GM19468 (cell line): ENCODE results near the gene INPP5J.
A peak's percentile ranks its signal among the peaks of the same experiment; 100 is the strongest.
"Not testable (repeated sequence)": the region's sequence is repeated elsewhere in the genome, so short reads cannot be mapped to it uniquely, and the experiment has no call there.

ENCODE experiments used
- ATAC-seq: cut with Tn5 transposase; IDR thresholded peaks from one replicate; pipeline ENCODE4 v1.9.1; 2021; ENCODE audit warnings: mild to moderate bottlenecking, moderate library complexity, moderate number of reproducible peaks; ENCODE audit not compliant: unreplicated experiment; ENCODE audit errors: extremely low read depth

INPP5J gene

GRCh38 chr22:31100762-31101525 is 21.8 kb upstream of the INPP5J start:
- ATAC-seq, result no peak

- ATAC-seq, result no peak
Observed at GRCh38 chr22:31102441-31103081, 20.2 kb upstream of the INPP5J start.

- ATAC-seq, result no peak
Observed at GRCh38 chr22:31103111-31103510, 19.7 kb upstream of the INPP5J start.

GRCh38 chr22:31103899-31104694 is 18.7 kb upstream of the INPP5J start:
- ATAC-seq, result no peak

GRCh38 chr22:31104869-31105268 is 17.9 kb upstream of the INPP5J start:
- ATAC-seq, result no peak

- ATAC-seq, result no peak
Observed at GRCh38 chr22:31105282-31105929, 17.4 kb upstream of the INPP5J start.

- ATAC-seq, result no peak
Observed at GRCh38 chr22:31106001-31106571, 16.7 kb upstream of the INPP5J start.

GRCh38 chr22:31106731-31107177 is 16.0 kb upstream of the INPP5J start:
- ATAC-seq, result no peak

- peak; percentile 41 for ATAC-seq
Observed at GRCh38 chr22:31107178-31107893, 15.4 kb upstream of the INPP5J start, which contains the start of gene SELENOM. TSS of gene SELENOM (minus strand) at chr22:31107568. CDS start at chr22:31107505, 63 bp downstream.

- peak; percentile 7 for ATAC-seq
Observed at GRCh38 chr22:31107894-31108218, 14.9 kb upstream of the INPP5J start.

- ATAC-seq, result not testable (repeated sequence)
Observed at GRCh38 chr22:31112547-31113091, 10.1 kb upstream of the INPP5J start.

GRCh38 chr22:31118046-31118820 is 4.5 kb upstream of the INPP5J start:
- ATAC-seq, result no peak

- ATAC-seq, result no peak
Observed at GRCh38 chr22:31119026-31119717, 3.6 kb upstream of the INPP5J start.

- ATAC-seq, result no peak
Observed at GRCh38 chr22:31120230-31120629, 2.5 kb upstream of the INPP5J start.

GRCh38 chr22:31120642-31121041 is 2.1 kb upstream of the INPP5J start:
- ATAC-seq, result no peak

GRCh38 chr22:31121403-31121802 is 1.4 kb upstream of the INPP5J start:
- ATAC-seq, result no peak

GRCh38 chr22:31122196-31122531 is 602 bp upstream of the INPP5J start:
- no peak for ATAC-seq

GRCh38 chr22:31123292-31123602 is 481 bp downstream of the INPP5J start:
- no peak for ATAC-seq
